Activated T-cell treated with anti-CD3 and anti-CD28 coated beads, Interleukin-2, amount 50 U/mL, for 4 hours (primary cell): ENCODE measurements around the gene EML6. TPM values are rescaled to one million over a fixed set of nuclear protein-coding genes. Genes with fewer than 3 reads are reported as not detected.
A peak's percentile ranks its signal among the peaks of the same experiment; 100 is the strongest.

ENCODE experiments used
- ATAC-seq, 2 donors: fragments of 200-7000 bp; cut with Tn5 transposase; one replicate each; pipeline ENCODE4 v1.10.0; 2021
- DNase-seq: peaks from one replicate; pipeline ENCODE4 v3.0.0-alpha.2; 2020
- H3K27me3 Mint-ChIP-seq: one replicate; pipeline ENCODE4 v1.8.0; 2021; ENCODE audit warnings: low read depth, mixed read lengths
- H3K36me3 Mint-ChIP-seq: one replicate; pipeline ENCODE4 v1.8.0; 2022; ENCODE audit warnings: mixed read lengths; ENCODE audit not compliant: insufficient read depth
- H3K4me1 Mint-ChIP-seq: one replicate; pipeline ENCODE4 v1.8.0; 2021; ENCODE audit warnings: low read depth, mixed read lengths
- H3K4me3 Mint-ChIP-seq: one replicate; pipeline ENCODE4 v1.8.0; 2021; ENCODE audit warnings: mild to moderate bottlenecking, moderate library complexity, mixed read lengths
- H3K9me3 Mint-ChIP-seq: one replicate; pipeline ENCODE4 v1.8.0; 2021; ENCODE audit warnings: mixed read lengths
- total RNA-seq, 3 donors: library from RNA; stranded (reverse); gene quantifications; one replicate each; pipeline ENCODE4 v1.2.1, GENCODE V29; 2021

The EML6 gene
- total RNA-seq, 3 donors from 2014 or later, result 0.28 to 0.71 (median 0.55) TPM

DNA sequence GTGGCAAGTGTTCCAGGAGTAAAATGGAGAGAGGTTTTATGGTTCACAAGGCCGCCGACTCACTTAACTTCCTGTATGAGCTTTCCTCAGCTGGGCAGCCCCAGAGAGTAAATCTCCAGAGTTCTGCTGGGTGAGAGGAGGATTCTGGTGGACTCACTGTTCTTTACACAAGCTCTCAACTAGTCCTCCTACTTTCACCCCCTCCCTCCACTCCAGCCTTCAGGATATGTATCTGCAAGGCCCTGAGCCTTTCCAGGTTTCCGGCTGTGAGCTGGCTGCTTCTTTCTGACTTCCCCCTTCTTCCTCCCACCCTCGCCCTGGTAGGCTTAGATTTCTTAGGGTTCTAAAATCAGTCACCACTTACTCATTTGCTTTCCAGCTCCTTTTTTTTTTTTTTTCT, 34.0 kb downstream of the EML6 start:
- no peaks in the 10 kb centered on the region for H3K4me1 Mint-ChIP-seq
- H3K27me3 Mint-ChIP-seq, result peaks cover 3% of the 10 kb centered on the region
- no peak overlapping the region for H3K4me3 Mint-ChIP-seq
- no peaks in the 10 kb centered on the region for H3K9me3 Mint-ChIP-seq
- no peaks in the 10 kb centered on the region for H3K36me3 Mint-ChIP-seq
- DNase-seq (no peak), ATAC-seq (peak in 1 of 2 donors; percentile 21)

DNA sequence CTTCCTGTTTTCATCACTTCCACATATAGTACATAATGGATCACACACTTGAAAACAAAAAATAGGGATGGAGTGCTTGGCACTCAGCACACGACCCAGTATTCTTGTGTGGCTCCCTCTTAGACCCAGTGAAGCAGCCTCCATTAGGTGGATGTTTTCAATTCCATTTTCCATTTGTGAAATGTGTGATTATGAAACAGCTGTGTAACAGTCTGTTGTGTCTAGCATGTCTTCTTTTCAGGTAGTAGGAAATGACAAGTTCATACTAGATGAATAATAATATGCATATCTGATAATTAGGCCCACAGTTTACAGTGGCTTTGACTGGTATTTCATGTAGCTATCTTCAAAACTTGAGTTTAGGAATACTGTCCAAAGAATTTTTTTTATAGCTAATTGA, 35.5 kb downstream of the EML6 start:
- ATAC-seq, result peak in 1 of 2 donors; percentile 18
- Mint-ChIP-seq H3K4me3 (no peak overlapping the region), H3K36me3 (no peaks in the 10 kb centered on the region), H3K27me3 (peaks cover 3% of the 10 kb centered on the region), H3K4me1 (no peaks in the 10 kb centered on the region), H3K9me3 (no peaks in the 10 kb centered on the region)
- no peak for DNase-seq

DNA sequence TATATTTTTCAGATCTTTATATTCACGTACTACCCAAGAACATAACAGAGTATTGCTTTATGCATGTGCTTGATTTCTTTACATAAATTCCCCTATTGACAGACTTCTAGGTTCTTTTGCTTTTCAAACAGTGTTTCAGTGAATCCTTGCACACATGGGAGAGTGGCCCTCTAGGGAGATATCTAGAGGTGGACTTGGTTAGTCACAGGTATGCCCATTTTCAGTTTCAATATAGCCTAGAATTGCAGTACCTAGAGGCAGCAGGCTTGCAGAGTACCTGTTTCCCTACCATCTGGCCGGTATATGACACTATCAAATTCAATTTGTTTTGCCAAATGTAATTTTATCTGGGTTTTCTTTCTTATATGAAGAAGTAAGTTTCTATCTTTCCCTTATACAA, 36.8 kb downstream of the EML6 start:
- Mint-ChIP-seq H3K36me3 (no peaks in the 10 kb centered on the region), H3K9me3 (no peaks in the 10 kb centered on the region), H3K4me3 (no peak overlapping the region), H3K27me3 (peaks cover 3% of the 10 kb centered on the region), H3K4me1 (no peaks in the 10 kb centered on the region)
- DNase-seq, result no peak
- ATAC-seq, result no peak

DNA sequence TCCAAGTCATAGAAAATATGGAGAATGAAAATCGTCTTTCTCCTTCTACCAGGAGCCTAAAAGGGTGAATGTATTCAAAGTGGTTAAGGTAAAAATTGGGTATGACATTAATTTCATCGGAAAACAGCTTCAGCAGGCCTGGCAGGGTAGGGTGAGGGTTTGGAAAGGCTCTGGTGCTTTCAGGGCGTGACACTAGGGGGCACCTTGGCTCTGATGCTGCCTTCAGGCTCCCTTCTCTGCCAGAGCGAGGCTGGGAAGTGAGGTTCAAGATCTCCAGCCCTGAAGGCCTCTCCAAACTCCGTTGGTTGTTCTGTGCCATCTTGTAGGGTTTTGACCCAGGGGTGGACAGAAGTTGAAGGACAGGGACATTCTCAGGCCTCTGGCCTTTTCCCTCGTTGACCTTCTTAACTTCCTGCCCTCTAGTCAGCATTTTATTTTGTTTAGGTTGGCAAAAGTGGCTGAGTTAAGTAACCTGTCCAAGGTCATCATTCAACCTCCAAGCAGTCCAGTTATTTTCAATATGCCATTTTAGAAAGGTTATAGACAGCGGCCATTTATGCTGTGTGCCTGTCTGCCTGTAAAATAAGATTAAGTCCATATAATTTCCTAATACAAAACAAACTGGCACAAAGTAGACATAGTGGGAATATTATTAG, 40.3 kb downstream of the EML6 start:
- Mint-ChIP-seq H3K9me3 (no peaks in the 10 kb centered on the region), H3K4me3 (no peak overlapping the region), H3K36me3 (no peaks in the 10 kb centered on the region), H3K27me3 (no peaks in the 10 kb centered on the region), H3K4me1 (peaks cover 6% of the 10 kb centered on the region)
- DNase-seq (no peak), ATAC-seq (no peak)

DNA sequence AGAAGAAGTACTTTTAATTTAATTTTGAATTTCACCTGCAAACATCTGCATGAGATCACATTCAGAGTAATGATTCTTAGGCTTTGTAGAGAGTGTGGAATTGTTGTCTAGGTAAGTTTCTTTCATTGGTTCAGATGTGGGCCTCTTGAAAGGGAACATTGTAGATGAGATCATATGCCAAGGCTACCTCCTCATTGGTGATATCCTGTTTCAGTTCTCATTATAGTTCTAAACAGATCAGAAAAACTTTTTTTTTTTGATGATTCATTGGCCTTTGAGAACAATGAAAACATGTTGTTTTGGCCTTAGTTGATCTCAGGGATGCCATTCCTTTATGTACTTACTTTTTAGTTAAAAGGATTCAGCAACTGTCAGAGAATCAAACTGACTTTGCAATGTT, 44.5 kb downstream of the EML6 start:
- Mint-ChIP-seq H3K27me3 (no peaks in the 10 kb centered on the region), H3K36me3 (no peaks in the 10 kb centered on the region), H3K4me3 (no peak overlapping the region), H3K9me3 (no peaks in the 10 kb centered on the region), H3K4me1 (peaks cover 6% of the 10 kb centered on the region)
- DNase-seq (no peak), ATAC-seq (peak; percentile 96 to 99)

DNA sequence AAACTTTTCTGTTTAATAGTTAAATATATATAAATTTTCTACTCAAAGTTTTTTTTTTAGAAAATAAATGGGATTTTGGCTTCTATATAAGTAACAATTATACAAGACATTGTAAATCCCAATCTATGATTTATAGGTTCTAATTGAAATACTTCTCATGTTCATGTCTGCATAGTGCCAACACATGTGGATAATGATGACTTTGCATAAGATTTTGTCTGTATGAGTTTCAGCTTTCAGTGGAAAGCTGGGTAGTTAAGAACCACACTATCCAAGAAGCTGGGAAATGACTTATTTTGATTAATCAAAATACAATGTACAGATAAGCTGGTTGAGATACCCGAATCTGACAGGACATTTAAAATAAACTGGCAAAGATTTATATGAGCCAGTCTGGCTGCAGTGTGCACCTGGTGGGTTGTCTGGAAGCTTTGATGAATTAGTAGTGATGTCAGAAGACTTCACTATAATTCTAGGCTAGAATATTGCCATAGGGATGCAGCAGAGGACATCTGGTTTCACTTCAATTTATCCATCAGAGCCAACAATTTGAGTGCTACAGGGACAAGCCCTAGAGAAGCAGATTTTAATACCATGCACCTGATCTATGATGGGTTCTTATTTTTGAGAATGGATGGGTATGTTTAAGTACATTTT, 45.4 kb downstream of the EML6 start:
- Mint-ChIP-seq H3K4me1 (peaks cover 6% of the 10 kb centered on the region), H3K36me3 (no peaks in the 10 kb centered on the region), H3K9me3 (no peaks in the 10 kb centered on the region), H3K4me3 (no peak overlapping the region), H3K27me3 (peaks cover 3% of the 10 kb centered on the region)
- ATAC-seq (no peak), DNase-seq (no peak)

DNA sequence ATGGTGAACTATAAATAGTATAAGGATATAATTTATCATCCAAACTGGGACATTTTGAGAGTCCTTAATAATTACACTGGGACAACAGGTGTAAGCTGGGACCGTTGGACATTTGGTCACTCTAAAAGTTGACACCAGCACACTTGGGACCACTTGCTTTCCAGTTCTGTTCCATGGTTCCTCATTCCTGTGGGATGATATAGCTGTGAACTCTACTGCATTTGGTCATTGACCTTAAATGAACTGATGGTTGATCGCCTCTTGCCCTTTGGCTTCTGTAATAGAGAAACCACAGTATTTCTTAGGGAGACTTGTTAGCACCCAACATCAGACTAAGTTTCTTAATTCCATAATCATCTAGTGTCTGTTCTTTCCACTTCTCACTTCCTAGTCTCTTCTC, 46.7 kb downstream of the EML6 start:
- no peak for DNase-seq
- Mint-ChIP-seq H3K36me3 (no peaks in the 10 kb centered on the region), H3K27me3 (peaks cover 3% of the 10 kb centered on the region), H3K9me3 (peaks cover 2% of the 10 kb centered on the region), H3K4me3 (no peak overlapping the region), H3K4me1 (peaks cover 6% of the 10 kb centered on the region)
- no peak for ATAC-seq

DNA sequence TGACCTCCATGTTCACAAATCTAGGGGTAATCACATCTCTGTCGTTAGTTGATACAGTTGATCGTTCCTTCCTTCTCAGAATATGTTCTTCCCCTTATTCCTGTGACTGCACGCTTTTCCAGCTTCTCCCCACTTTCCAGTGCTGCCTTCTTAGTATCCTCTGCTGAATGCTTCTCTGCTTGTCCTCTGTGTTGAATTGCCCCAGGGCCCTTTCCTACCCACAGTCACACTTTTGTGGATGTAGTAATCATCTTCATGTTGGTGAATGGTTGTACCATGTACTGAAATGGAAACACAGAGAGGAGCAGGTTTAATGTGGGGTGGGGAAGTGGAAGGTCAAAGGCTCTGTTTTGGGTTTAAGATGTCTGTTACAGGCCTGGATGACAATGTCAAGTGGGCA, 47.2 kb downstream of the EML6 start:
- H3K27me3 Mint-ChIP-seq, result peaks cover 3% of the 10 kb centered on the region

DNA sequence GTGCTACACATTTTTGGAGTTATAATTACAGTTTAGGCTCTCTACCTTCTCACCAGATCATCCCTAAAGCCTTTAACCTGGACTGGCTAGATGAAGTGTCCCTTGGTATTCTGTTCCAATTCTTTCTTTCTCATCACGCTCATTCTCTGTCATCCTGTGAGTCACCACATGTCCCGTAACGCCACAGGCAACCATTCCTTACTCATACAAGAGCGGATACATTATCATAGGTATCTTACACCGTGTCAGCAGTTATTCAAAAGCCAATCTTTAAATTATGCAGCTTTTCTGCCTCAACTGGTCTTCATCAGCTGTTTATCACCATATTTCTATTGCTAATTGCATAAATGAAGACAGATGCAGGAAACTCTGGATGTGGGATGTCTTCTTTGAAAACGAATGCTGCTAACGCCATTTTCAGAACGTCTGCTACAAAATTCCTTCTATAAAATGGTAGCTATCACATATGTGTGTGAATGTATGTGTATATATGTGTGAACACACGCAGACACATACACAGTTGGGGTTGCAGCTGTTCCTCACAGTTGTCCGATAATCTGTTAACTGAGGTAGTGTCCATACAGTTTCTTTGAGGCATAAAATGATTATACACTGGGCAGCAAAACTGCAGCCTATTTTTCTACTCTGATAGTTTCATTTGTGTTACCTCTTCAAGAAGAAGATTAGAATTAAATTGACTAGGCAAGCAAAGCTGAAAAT, 47.9 kb downstream of the EML6 start:
- Mint-ChIP-seq H3K4me3 (no peak overlapping the region), H3K9me3 (peaks cover 12% of the 10 kb centered on the region), H3K36me3 (no peaks in the 10 kb centered on the region), H3K4me1 (peaks cover 6% of the 10 kb centered on the region), H3K27me3 (peaks cover 3% of the 10 kb centered on the region)
- no peak for ATAC-seq
- DNase-seq, result no peak

More for the DNA sequence above, 47.2 kb downstream of the EML6 start:
- H3K4me3 Mint-ChIP-seq, result no peak overlapping the region
- ATAC-seq (no peak), DNase-seq (no peak)
- no peaks in the 10 kb centered on the region for H3K36me3 Mint-ChIP-seq
- H3K9me3 Mint-ChIP-seq, result peaks cover 6% of the 10 kb centered on the region
- H3K4me1 Mint-ChIP-seq, result peaks cover 6% of the 10 kb centered on the region

DNA sequence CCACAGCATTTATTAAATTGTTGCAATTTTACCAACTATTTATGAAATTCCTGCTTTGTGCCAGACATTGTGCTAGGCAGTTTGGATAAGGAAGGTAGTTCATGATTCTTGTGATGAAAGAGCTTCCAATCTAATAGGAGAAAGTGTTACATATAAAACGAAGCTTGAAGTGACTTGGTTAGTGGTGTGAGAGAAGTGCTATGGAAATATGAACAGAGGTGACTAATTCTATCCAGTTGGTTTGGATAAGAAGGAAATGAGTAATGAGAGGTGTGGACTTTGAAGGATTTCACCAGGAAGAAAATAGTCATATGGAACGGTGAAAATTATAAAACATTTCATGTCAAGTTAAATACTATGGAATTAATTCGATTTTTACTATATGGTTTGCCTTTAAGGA, 48.6 kb downstream of the EML6 start:
- no peaks in the 10 kb centered on the region for H3K36me3 Mint-ChIP-seq
- no peak for ATAC-seq
- peaks cover 3% of the 10 kb centered on the region for H3K27me3 Mint-ChIP-seq
- H3K4me1 Mint-ChIP-seq, result peaks cover 6% of the 10 kb centered on the region
- peaks cover 19% of the 10 kb centered on the region for H3K9me3 Mint-ChIP-seq
- DNase-seq, result no peak
- H3K4me3 Mint-ChIP-seq, result no peak overlapping the region

DNA sequence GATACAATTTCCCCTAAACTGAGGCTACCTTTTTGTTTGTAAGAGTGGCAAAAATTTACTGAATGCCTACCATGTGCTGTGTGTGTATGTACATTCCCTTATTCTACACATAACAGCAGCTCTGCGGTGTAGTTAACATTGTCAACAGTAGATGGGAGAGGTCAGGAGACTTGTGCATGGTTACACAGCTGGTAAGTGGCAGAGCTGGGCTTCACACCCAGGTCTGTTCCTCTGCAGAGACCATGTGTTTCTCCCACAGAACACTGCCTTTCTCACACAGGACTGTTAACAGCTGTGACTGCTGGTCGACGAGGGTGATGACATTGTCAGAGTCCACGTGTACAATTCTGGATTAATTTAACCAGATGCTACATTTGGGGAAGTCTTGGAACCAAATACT, 49.1 kb downstream of the EML6 start:
- peaks cover 3% of the 10 kb centered on the region for H3K27me3 Mint-ChIP-seq
- peaks cover 6% of the 10 kb centered on the region for H3K4me1 Mint-ChIP-seq
- ATAC-seq (no peak), DNase-seq (no peak)
- peaks cover 21% of the 10 kb centered on the region for H3K9me3 Mint-ChIP-seq
- no peak overlapping the region for H3K4me3 Mint-ChIP-seq
- H3K36me3 Mint-ChIP-seq, result no peaks in the 10 kb centered on the region

DNA sequence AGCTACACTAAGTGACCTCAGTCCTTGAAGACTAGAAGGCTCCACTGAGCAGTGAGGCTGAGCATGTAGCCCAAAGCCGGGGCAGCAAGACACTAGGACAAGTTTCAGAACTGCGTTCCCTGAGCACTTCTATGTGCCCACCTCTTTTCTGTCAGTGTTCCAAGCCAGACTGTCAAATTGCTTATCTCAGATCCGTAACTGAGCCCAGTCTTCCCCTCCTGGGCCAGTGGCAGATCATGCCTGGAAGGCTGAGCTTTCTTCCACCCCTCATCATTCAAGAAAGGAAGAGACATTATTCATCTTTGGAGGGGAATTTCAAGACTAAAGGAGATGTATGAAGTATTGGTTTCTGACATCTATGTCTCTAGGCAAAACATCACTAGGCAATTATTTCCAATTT, 49.8 kb downstream of the EML6 start:
- no peak overlapping the region for H3K4me3 Mint-ChIP-seq
- DNase-seq (no peak), ATAC-seq (no peak)
- peaks cover 3% of the 10 kb centered on the region for H3K27me3 Mint-ChIP-seq
- peaks cover under 1% of the 10 kb centered on the region for H3K4me1 Mint-ChIP-seq
- H3K36me3 Mint-ChIP-seq, result no peaks in the 10 kb centered on the region
- H3K9me3 Mint-ChIP-seq, result peaks cover 21% of the 10 kb centered on the region

DNA sequence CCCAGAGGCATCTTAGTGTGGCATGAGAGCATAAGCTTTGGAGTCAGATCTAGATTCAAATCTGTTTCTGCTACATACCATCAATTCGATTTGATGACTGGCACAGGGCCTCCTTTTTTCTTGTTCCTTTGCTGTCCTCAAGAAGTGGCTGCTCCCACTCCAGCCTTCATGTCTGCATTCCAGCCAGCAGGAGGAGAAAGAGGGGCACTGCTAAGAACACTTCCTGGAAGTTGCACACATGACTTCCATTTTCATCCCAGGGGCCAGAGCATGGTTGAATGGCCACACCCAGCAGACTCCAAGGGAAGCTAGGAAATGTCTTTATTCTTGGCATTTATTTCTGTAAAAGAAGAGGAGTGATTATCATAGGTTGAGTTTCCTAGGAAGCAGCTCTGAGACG, 50.4 kb downstream of the EML6 start:
- Mint-ChIP-seq H3K36me3 (no peaks in the 10 kb centered on the region), H3K4me1 (no peaks in the 10 kb centered on the region), H3K4me3 (no peak overlapping the region), H3K9me3 (peaks cover 21% of the 10 kb centered on the region), H3K27me3 (peaks cover 3% of the 10 kb centered on the region)
- DNase-seq (no peak), ATAC-seq (no peak)

DNA sequence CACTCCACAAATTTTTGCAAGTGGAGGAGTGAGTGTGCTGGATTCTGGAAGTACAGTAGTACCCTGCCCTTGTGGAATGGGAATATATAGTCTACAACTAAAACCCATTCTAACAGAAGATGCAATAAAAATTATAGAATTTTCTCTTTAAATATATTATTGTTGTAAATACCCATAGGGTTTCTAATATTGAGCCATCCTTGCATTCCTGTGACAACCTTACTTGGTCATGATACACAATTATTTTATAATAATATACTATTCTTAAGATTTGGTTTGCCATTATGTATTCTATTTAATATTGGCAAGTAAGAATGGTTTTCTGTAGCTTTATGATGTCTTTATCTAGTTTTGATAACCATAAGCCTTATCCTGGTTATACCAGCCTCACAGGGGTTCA, 52.2 kb downstream of the EML6 start:
- ATAC-seq, result no peak
- Mint-ChIP-seq H3K9me3 (peaks cover 21% of the 10 kb centered on the region), H3K36me3 (no peaks in the 10 kb centered on the region), H3K4me3 (no peak overlapping the region), H3K4me1 (no peaks in the 10 kb centered on the region), H3K27me3 (peaks cover 3% of the 10 kb centered on the region)
- no peak for DNase-seq

DNA sequence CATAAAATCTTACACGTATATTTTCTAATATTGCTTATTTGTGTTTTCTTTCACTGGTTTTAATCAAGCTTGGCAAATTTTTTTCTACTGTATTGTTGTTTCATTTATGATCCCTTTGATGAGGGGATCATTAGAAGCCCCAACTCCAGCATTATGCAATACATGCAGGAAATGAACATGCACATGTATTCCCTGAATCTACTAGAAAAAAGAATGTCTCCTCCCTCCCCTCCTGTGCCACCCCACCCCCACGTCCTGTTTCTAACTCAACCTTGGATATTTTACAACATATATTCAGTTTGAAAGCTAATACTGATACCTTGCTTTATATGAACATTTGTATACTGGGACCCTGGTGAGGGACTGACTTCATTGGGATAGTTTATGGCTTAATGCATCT, 53.0 kb downstream of the EML6 start:
- DNase-seq, result no peak
- Mint-ChIP-seq H3K4me3 (no peak overlapping the region), H3K27me3 (peaks cover 3% of the 10 kb centered on the region), H3K9me3 (peaks cover 21% of the 10 kb centered on the region), H3K4me1 (no peaks in the 10 kb centered on the region), H3K36me3 (no peaks in the 10 kb centered on the region)
- no peak for ATAC-seq
